Spleen (tissue), 11 donors: ENCODE data around the gene AGBL3. TPM values are rescaled to one million over a fixed set of nuclear protein-coding genes. Genes with fewer than 3 reads are reported as not detected.
"Not testable (repeated sequence)": the region's sequence is repeated elsewhere in the genome, so short reads cannot be mapped to it uniquely, and the experiment has no call there.

Experiments
- DNase-seq: peaks from one replicate; pipeline ENCODE4 v3.0.0-alpha.2; 2020
- H3K27ac ChIP-seq, 8 donors: fragments of 200-600 bp; sonication (generic) in 7 of 8; 1 replicate in 4 of 8; 2 replicates in 4 of 8; pipeline versions ENCODE4 v1.5.0 to v1.8.0; 2016 to 2021; ENCODE audit warnings: inconsistent platforms in 4 of 8, mild to moderate bottlenecking in 4 of 8, moderate library complexity in 1 of 8
- H3K27me3 ChIP-seq, 7 donors: fragments of 200-600 bp; sonication (generic) in 6 of 7; replicated peaks in 1 of 7; 1 replicate in 4 of 7; 2 replicates in 3 of 7; pipeline versions ENCODE4 v1.5.0 to v1.8.0; 2016 to 2021; ENCODE audit warnings: inconsistent platforms in 3 of 7, mild to moderate bottlenecking in 1 of 7
- H3K36me3 ChIP-seq, 6 donors: fragments of 200-600 bp; sonication (generic) in 5 of 6; 1 replicate in 4 of 6; 2 replicates in 2 of 6; pipeline versions ENCODE4 v1.5.0 to v1.8.0; 2016 to 2021; ENCODE audit warnings: inconsistent platforms in 2 of 6
- H3K4me1 ChIP-seq, 6 donors: fragments of 200-600 bp; sonication (generic) in 5 of 6; 1 replicate in 3 of 6; 2 replicates in 3 of 6; pipeline versions ENCODE4 v1.5.0 to v1.8.0; 2016 to 2021; ENCODE audit warnings: inconsistent platforms in 3 of 6
- H3K4me3 ChIP-seq, 8 donors: fragments of 200-600 bp; sonication (generic) in 7 of 8; 1 replicate in 4 of 8; 2 replicates in 4 of 8; pipeline versions ENCODE4 v1.5.0 to v1.8.0; 2016 to 2021; ENCODE audit warnings: inconsistent platforms in 4 of 8, mild to moderate bottlenecking in 4 of 8, moderate library complexity in 2 of 8
- H3K9me3 ChIP-seq, 8 donors: fragments of 200-600 bp; sonication (generic) in 7 of 8; 1 replicate in 4 of 8; 2 replicates in 4 of 8; pipeline versions ENCODE4 v1.5.0 to v1.8.0; 2016 to 2021; ENCODE audit warnings: inconsistent platforms in 4 of 8
- CTCF ChIP-seq, 11 experiments: fragments of 200-600 bp in 7 of 11; fragments of 450-650 bp in 4 of 11; sonication (generic) in 4 of 11; IDR thresholded peaks in 8 of 11; conservative IDR thresholded peaks in 3 of 11; 1 replicate in 7 of 11; 2 replicates in 4 of 11; pipeline versions ENCODE4 v1.4.0 to v1.8.0; 2016 to 2021; ENCODE audit warnings: antibody characterized with exemption in 11 of 11, inconsistent platforms in 4 of 11, mild to moderate bottlenecking in 1 of 11
- POLR2A ChIP-seq, 3 donors: fragments of 450-650 bp; IDR thresholded peaks; one replicate each; pipeline ENCODE4 v1.5.1; 2017; ENCODE audit warnings: antibody characterized with exemption in 3 of 3, mild to moderate bottlenecking in 1 of 3
- POLR2AphosphoS5 ChIP-seq, 3 donors: sonication (generic); formaldehyde crosslinking; IDR thresholded peaks; one replicate each; pipeline ENCODE4 v1.5.1; 2017; ENCODE audit warnings: antibody characterized with exemption in 3 of 3
- WGBS, 5 donors: extraction: QIAGEN DNeasy Blood & Tissue Kit in 3 of 5; methylation state at CpG; one replicate each; pipeline versions ENCODE4 v1.1.5 to v1.1.7; 2013 to 2018; 5-methylcytosine and 5-hydroxymethylcytosine counted together
- intact Hi-C: fragments of 100-400 bp; cut with DNase I; formaldehyde crosslinking; loops from one replicate; pipeline ENCODE4 v1.15.0; 2023; ENCODE audit warnings: low total_unique reads
- polyA plus RNA-seq, 3 donors: library from polyadenylated mRNA; stranded (reverse); fragments of 200-250 nt; gene quantifications; one replicate each; pipeline ENCODE4 v1.2.1, GENCODE V29; 2013
- total RNA-seq, 7 donors: library from RNA; depleted of rRNA in 3 of 7; stranded (reverse); fragments of >200 nt in 3 of 7; fragmentation: NEBNext Ultra II Directional in 4 of 7; extraction: Animal tissue kit (Norgen Biotek cat#: 25700) in 4 of 7; gene quantifications; one replicate each; pipeline versions ENCODE4 v1.1.0 to v1.2.1, GENCODE V29; 2016 to 2021
- donor health status: healthy with polysubstance abuse.
- donor health status: DM: no; HTN: no; CAD: no; lungs with moderate emphysema.
- donor health status: DM: no; HTN: no; CAD: no.
- donor health status: Bipolar disorder and iron deficiency.
- donor health status: healthy.
- donor health status: DM: no; HTN: no; CAD: no.
- donor health status: DM: yes; HTN: yes; CAD: no.

The AGBL3 gene
- total and polyA plus RNA-seq, 10 donors = 1.2 to 12.9 (median 4.9) TPM

- Histone ChIP-seq H3K9me3 (peaks cover 0 to 7% (median 0%) of the 10 kb centered on the region in 8 donors), H3K4me3 (no peak overlapping the region), H3K4me1 (no peaks in the 10 kb centered on the region), H3K36me3 (no peaks in the 10 kb centered on the region), H3K27me3 (no peaks in the 10 kb centered on the region), H3K27ac (no peak overlapping the region)
- no peak for DNase-seq
- no peak for TF ChIP-seq POLR2A (IDR thresholded peaks at IDR 0.05)
- no peak for TF ChIP-seq POLR2AphosphoS5 (IDR thresholded peaks at IDR 0.05)
- TF ChIP-seq CTCF (IDR thresholded peaks at IDR 0.05 in 8 of 11, conservative IDR thresholded peaks at IDR 0.05 in 3 of 11) = no peak
- intact Hi-C loops = no loop called here
Observed at GRCh38 chr7:135012229-135012628, 25.9 kb downstream of the AGBL3 start.

GRCh38 chr7:135023622-135024021, 37.3 kb downstream of the AGBL3 start:
- 88 to 100% (median 94%) methylated on average over 2 of the region's 2 CpGs for WGBS, 5 donors
- intact Hi-C loops = no loop called here
- H3K4me3 ChIP-seq = no peak overlapping the region
- peaks cover 0 to 20% (median 14%) of the 10 kb centered on the region in 8 donors for H3K9me3 ChIP-seq
- H3K36me3 ChIP-seq = no peaks in the 10 kb centered on the region
- TF ChIP-seq POLR2A (IDR thresholded peaks at IDR 0.05) = no peak
- no peak for TF ChIP-seq POLR2AphosphoS5 (IDR thresholded peaks at IDR 0.05)
- TF ChIP-seq CTCF (IDR thresholded peaks at IDR 0.05 in 8 of 11, conservative IDR thresholded peaks at IDR 0.05 in 3 of 11) = no peak
- H3K4me1 ChIP-seq = no peaks in the 10 kb centered on the region
- H3K27me3 ChIP-seq = no peaks in the 10 kb centered on the region
- H3K27ac ChIP-seq = no peak overlapping the region
- peak; percentile 64 for DNase-seq

- DNase-seq = no peak
Observed at GRCh38 chr7:135035252-135035651, 48.9 kb downstream of the AGBL3 start.

GRCh38 chr7:135067017-135067416, 80.7 kb downstream of the AGBL3 start:
- H3K27ac ChIP-seq, H3K4me3 ChIP-seq, H3K4me1 ChIP-seq, intact Hi-C loops, H3K36me3 ChIP-seq, H3K27me3 ChIP-seq: not testable (repeated sequence)
- DNase-seq = peak; percentile 57
- H3K9me3 ChIP-seq = peaks cover 0 to 24% (median 10%) of the 10 kb centered on the region in 8 donors
- WGBS, 5 donors = 90 to 99% (median 92%) methylated on average over 12 of the region's 12 CpGs

More at GRCh38 chr7:135035252-135035651, 48.9 kb downstream of the AGBL3 start:
- intact Hi-C loops = no loop called here
- Histone ChIP-seq H3K36me3 (no peaks in the 10 kb centered on the region), H3K9me3 (no peaks in the 10 kb centered on the region), H3K27ac (no peak overlapping the region), H3K4me3 (no peak overlapping the region), H3K27me3 (no peaks in the 10 kb centered on the region), H3K4me1 (no peaks in the 10 kb centered on the region)
- TF ChIP-seq POLR2A (IDR thresholded peaks at IDR 0.05) = no peak
- TF ChIP-seq POLR2AphosphoS5 (IDR thresholded peaks at IDR 0.05) = no peak
- no peak for TF ChIP-seq CTCF (IDR thresholded peaks at IDR 0.05 in 8 of 11, conservative IDR thresholded peaks at IDR 0.05 in 3 of 11)
- WGBS, 5 donors = 75 to 84% (median 84%) methylated on average over 2 of the region's 2 CpGs

GRCh38 chr7:135074096-135074495, 87.8 kb downstream of the AGBL3 start:
- DNase-seq = no peak
- TF ChIP-seq POLR2A (IDR thresholded peaks at IDR 0.05) (no peak), CTCF (IDR thresholded peaks at IDR 0.05 in 8 of 11, conservative IDR thresholded peaks at IDR 0.05 in 3 of 11) (no peak), POLR2AphosphoS5 (IDR thresholded peaks at IDR 0.05) (no peak)
- no peaks in the 10 kb centered on the region for H3K27me3 ChIP-seq
- intact Hi-C loops = no loop called here
- H3K27ac ChIP-seq = no peak overlapping the region
- no peaks in the 10 kb centered on the region for H3K36me3 ChIP-seq
- no peaks in the 10 kb centered on the region for H3K4me1 ChIP-seq
- H3K4me3 ChIP-seq = no peak overlapping the region
- WGBS, 5 donors = 92 to 100% (median 96%) methylated on average over 1 of the region's 1 CpG
- H3K9me3 ChIP-seq = peaks cover 0 to 4% (median 0%) of the 10 kb centered on the region in 8 donors
